Measurements from ENCODE around the gene CRYZL1.
"Not testable (repeated sequence)": the region's sequence is repeated elsewhere in the genome, so short reads cannot be mapped to it uniquely, and the experiment has no call there.

CRYZL1 gene

DNA sequence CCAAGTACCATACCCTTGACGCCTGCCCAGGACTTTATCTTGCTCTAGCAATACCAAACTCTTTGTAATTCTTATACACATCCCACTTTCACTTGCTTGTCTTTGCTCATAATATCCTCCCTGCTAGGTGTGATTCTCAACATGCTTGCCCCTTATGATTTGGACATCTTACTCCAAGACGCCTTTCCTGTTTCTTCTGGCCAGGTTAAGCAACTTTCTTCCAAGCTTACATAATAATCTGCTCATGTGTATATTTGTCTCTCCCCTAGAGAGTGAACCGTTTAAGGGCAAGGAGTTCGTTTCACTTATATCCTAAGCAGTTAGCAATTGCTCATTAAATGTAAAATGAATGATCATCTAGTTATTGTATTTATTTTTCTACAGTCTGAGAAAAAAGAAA lies 21.8 kb downstream of the CRYZL1 start:
- DNase-seq = no peak

DNA sequence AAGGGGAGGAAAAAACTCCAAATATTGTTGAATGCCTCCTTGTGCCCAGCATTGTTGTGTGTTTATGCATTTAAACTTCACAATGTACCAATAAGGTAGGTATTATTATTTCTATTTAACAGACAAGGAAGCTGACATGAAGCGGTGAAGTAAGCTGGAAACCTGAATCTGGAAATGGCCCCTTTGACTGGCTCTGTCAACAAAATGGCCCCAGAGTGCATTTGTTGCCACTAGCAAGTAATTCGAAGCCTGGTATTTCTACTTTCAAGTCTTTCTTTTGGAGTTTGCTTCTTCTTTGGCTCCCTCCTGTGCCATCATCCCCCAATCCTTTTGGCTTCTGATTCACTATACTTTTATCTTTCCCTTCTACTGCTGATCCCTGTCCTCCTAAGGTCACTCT lies 23.1 kb downstream of the CRYZL1 start:
- no peak for DNase-seq

DNA sequence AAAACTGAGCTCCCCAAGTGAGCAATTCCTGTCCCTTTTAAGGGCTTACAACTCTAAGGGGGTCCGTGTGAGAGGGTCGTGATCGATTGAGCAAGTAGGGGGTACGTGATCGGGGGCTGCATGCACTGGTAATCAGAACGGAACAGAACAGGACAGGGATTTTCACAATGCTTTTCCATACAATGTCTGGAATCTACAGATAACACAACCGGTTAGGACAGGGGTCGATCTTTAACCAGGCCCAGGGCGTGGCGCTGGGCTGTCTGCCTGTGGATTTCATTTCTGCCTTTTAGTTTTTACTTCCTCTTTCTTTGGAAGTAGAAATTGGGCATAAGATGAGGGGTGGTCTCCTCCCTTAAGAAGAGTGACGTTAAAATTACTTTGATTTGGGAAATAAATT lies 24.0 kb downstream of the CRYZL1 start:
- not testable (repeated sequence) for DNase-seq

DNA sequence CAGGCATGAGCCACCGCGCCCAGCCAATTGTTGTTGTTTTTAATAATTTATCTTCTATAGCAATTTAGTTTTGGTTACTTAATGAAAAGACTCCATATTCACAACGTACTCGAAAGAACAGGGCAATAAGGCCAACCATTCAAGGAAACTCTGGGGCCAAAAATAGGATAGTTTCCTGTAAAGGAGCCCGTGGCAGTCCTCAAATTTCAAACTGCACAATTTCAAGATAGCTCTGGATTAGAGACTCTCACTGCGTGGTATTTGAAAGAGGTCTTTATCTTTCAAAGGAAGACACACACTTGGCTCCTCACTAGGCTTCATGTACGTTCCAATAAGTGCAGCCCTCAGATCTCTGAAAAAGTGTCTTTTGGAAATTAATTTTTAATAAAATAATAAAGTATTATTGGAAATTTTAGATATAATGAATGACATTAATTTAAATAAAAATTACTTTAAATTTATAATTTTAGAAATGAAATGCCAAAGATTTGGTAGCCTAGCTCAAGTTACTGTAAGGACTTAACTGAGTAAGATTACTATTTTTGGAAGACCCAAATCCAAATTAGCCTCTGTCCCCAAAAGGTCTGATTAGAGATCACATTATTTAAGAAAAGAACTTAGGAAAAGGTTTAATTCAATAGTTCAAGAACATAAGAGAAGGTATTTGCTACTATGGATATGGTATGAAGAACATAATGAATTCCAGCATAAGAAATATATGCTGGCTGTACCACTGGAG lies 30.4 kb downstream of the CRYZL1 start:
- DNase-seq = no peak

DNA sequence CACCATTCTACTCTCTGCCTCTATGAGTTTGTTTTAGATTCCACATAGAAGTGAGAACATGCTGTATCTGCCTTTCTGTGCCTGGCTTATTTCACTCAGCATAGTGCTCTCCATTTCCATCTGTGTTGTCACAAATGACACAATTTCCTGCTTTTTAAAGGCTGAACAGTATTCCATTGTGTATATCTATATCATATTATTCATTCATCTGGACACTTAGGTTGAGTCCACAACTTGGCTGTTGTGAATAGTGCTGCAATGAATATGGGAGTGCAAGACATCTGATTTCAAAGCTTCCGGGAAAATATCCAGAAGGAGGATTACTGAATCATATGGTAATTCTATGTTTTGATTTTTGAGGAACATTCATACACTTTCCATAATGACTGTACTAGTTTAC lies 33.0 kb downstream of the CRYZL1 start:
- no peak for DNase-seq

DNA sequence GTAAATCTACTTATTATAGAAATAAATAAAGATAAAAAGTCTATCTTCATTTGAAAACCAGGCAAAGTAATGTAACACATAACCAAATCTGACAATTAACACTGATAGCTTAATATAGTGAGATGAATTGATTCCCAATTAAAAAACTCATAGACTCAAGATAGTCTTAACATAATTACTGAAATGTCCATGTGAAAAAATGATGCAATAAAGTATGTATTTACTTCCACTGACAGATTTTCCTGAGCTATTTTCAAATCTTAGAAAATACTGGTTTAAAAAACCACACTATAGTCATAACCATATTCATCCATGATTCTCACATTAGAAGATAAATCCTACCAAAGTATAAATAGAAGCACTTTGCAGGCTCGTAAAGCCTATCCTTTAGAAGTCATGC lies 43.5 kb downstream of the CRYZL1 start:
- no peak for DNase-seq

DNA sequence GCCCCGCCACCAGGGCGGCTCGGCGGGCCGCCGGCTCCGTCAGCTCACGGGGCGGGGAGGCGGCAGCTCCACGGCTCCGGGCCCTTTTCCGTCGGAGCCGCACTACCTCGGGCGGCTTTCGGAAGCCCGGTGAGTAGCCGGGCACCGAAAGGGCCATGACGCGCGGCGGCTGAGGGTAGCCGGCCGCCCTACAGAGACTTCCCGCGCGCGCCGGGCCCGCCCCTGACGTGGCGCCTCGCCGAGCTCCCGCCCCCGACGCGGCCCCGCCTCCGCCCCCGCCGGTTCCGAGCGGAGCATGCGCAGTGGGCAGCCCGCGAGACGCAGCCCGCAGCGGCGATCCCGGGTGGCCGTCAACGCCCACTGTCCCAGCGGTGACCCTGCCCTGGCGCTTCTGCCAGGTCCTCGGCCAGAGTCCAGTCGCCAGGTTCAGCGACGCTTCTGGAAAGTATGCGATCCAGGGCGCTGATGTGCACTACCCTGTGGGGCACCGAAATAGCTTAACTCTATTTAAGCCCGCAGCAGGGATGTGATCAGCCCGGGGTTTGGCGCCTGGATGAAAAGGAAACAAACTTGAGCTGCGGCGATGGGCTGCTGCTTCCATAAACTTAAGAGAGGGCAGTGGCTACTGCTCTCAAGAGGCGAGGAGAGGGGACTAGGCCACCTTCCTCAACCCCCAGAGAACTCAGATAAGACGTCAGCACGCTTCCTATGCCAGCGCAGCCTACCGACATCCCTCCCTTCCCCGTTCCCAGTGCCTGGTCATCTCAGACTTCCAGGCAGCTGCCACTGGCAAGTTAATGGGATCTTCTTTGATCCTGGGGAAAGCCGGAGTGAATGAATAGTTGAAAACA lies 52.8 kb downstream of the CRYZL1 start, which contains the start of gene DONSON:
Gene DONSON (minus strand): TSS at position 200 of the 851 bp plus-strand sequence. CDS start 43 bp downstream, at position 157.
- peak; percentile 61 to 86 (median 69) for DNase-seq

DNA sequence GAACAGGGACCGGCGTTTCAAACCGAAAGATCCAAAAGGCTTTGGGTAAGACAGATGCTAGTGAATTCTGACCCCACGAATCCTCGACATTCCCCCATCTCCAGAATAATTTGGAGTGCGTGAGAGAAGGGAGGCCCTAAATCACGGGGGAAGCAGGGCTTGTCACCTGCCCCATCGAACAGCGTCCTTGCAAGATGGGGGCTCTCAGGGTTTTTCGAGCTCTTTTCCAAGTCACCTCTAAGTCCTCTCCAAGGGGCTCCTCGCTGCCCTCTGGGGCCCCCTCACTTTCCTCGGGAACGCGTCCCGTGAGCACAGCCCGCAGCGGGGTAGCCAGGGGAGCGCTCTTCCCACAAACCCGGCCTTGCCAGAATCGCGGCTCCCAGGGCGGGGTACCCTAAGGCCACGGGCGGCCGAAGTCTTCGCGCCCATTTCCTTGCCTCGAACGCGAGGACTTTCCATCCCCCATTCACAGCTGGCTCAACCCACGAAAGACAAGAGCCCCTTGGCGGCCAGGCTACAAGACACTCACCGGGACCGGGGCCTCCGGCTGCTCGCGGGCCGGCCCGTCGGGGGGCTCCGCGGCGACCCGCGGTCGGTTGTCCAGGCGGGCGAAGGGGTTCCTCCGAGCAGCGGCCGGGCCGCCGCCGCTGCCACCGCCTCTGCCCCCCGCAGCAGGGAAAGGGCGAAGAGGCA lies 53.6 kb downstream of the CRYZL1 start:
- no peak for DNase-seq

DNA sequence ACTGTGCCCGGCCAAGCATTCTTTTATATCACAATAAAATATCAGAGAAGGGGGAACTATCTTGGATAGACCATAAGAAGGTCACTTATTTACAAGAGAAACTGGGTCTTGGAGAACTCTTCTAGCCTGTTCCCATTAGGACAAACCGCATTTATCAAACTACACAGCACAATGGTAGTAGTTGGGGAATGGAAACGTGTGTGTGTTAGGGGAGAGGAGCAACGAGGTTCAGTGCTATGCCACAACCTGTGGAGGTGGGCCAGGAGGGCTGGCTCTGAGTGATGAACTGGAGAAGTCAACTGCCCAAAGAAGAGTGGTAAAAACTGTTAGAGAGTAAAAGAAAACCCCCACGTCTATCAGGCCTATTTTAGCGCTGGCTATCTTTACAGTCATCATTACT lies 54.6 kb downstream of the CRYZL1 start:
- no peak for DNase-seq

DNA sequence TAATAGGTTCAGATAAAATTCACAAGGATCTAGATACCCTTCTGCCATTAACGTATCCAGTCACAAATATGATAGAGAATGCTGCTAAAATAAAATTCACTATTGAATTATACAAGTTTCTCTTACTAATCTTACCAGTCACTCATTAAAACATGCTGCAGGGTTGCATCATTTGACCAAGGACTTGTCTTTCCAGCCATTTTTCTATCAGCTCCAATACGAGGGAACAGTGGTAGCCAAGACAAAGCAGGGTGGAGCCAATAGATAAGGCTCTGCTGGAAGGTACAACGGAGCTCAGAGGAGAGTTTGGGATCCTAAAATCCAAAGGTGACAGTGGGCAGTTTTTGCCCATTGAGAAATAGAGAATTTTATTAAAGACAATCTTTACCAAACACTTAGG lies 57.1 kb downstream of the CRYZL1 start:
- DNase-seq = no peak

DNA sequence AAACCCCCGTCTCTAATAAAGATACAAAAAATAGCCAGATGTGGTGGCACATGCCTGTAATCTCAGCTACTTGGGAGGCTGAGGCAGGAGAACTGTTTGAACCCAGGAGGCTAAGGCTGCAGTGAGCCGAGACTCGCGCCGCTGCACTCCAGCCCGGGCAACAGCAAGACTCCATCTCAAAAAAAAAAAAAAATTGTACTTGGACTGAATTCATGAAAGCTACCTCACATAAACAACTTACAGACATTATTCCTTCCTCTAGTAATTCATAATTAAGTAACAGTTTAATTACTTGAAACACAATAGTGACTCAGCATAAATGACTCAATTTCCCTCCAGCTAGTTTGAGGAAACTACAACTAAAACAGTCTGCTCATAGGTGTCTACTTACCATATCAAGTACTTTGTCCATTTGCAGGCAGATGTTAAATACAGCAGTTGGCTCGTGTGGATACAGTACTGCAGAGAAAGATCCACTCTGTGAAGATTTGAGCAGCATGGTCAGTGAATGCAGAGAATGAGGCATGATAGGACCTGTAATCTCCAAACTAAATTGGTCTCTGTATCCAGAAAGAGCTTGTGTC lies 62.5 kb downstream of the CRYZL1 start:
- DNase-seq = no peak

DNA sequence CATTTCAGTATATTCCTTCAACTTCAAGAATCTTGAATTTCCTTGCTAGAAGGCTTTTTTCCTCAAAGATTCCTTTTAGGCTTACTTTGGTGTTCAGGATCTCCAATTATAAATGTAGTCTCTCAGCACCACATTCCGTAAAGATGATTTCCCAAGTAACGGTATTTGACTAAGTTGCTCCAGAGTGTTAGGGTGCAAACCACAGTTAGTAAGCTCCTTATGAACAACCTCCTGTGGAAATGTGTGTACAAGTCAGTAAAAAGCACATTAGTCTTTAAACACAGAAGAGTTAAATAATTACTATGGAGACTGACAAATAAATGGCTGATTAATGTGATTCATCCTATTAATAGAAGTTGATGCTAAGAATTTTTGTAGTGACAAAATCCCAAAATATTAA lies 63.3 kb downstream of the CRYZL1 start:
- DNase-seq = no peak

DNA sequence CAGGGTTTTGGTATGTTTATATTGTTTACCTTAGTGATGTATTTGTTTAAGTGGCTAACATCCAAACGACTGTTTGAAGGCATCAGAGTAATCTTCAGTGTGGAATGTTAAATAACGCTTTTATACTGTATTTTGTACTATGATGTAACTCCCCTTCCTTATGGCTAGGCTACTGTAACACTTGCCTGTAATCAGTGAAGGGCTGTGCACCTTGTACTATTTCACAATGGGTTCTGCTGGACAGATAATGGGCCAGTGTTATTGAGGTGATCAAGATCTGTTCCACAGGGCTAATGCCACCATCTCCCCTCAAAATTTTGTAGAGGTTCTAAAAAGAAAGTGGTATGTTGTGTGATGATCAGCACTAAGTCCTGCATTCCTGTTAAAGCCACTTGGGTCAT lies 64.8 kb downstream of the CRYZL1 start:
- not testable (repeated sequence) for DNase-seq

DNA sequence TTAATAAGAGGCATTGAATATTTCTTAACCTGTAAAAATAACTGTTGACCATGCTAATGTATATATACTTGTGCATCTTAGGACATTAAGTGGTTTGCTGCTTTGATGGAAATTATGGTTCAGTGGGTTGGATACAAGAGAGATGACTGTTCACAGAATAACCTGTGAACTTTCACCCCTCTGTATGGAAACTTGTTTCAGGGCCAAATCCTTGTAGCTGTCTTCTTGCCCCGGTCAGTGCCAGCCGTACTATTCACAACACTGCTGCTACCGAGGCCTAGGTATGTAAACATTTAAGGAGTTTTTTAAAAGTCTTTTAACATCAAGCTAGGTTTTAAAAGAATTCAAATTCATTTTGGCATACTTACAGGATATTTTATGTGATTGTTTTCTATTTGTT lies 69.2 kb downstream of the CRYZL1 start:
- no peak for DNase-seq

DNA sequence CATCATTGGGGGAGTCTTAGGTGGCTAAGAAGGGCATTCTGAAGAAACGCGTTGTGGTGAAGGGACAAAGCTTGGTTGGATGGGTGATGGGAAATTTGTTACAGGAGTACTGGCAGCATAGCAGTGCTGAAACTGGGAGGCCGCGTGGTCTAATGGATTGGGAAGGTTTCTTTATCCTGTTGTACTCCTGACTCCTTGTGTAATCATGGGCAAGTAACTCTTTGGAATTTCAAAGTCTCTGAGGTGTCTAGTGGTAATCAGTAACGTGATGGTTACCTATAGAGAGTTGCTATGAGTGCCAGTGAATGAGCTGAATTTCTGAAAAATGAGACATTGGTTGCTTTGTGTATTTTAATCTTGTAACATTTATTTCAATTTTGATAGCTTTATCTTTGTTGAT lies 71.5 kb downstream of the CRYZL1 start:
- no peak for DNase-seq

DNA sequence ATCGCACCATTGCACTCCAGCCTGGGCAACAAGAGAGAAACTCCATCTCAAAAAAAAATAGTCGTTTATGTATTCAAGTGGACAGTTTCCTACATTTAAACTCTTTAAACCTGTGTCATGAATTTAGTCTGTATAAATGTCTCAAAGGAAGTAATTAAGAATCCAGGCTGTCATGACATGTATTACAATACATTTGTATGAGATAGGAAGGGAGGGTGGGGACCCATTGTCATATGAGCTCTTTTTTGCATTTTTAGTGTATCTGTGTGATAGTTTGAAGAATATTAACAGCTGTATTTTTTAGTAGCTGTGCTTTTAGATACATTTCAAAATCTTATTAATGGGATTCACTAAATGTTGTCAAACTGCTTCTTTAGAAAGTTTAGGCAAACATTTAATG lies 73.1 kb downstream of the CRYZL1 start:
- no peak for DNase-seq

DNA sequence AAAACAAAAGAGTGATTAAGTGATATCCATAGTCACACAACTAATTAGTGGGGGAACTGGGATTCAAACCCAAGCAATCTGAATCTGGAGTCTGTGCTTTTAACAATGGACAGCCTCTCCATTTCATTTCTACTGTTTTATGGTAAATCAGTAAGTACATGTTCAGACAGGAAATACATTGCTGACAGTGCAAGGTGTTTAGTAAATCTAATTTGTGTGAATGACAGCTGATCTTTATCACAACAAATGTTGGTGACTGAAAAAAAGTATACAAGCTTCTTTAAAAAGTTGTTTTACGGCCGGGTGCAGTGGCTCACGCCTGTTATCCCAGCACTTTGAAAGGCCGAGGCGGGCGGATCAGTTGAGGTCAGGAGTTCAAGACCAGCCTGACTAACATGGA lies 73.6 kb downstream of the CRYZL1 start:
- no peak for DNase-seq

DNA sequence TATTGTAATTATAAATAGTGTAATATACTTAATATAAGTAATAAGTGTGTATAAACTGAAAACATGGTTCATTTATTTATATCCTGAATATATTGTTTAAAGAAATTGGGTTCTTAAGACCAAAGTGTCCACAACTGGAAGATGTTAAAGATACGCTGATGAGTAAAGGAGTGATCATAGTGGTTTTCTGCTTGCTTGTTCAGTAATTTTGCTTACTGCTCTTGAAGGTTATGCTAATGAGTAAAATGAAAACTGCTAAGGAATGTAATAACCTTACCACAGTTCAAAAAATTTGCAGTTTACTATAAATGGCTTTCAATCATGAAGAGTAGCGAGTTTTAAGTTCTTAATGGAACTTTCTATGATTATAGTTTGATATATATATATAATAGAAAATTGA lies 75.0 kb downstream of the CRYZL1 start:
- no peak for DNase-seq

DNA sequence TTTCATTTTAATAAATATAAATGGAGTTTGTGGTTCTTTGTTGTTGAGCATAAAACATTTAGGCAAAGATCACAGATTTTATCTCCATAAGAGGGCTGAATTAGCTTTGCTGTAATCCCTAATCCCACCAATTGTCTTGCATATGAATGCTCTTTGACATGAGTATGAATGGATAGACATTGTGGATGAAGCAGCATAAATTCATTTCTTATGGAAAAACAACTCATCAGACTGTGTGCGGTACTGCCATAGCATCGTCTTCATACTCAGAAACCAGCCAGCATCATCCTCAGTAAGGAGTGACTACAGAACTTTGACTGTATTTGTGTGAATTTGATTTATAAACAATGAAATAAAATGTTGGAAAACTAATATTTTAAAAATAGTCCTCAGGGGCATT lies 79.2 kb downstream of the CRYZL1 start:
- DNase-seq = no peak

DNA sequence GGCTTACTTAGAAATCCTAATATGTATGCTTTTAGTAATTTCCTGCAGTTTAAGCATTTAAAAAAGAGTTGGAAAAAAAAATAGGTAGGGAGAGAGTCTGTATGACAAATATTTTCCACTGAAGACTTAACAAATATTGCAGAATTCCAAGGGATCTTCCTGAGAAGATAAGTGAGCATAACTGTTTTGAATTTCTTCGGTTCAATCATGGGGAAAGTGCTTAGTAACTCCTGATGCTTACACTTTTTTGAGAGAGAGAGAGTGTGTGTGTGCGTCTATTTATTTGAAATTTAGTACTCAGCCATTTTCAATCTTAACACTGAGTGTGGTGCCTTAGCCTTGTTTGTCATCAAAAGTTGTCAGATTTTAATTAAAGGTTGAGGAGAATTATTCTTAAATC lies 80.2 kb downstream of the CRYZL1 start:
- no peak for DNase-seq

DNA sequence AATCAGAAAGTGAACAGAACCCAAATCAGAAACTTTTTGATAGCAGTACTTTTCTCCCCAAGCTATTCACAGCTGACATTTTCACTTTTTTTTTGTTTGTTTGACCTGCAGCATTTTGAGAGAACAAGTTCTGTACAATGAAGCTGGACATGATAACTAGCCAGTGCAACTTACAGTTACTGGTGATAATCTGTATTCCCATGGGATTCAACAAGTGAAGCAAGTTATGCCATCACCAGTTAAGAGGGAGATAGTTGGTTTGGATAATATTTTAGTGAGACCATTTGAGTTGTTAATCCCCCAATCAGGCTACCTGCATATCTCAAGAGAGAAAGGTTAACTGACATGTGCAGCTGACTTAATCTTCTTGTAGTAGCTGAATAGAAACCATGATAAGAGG lies 80.6 kb downstream of the CRYZL1 start:
- DNase-seq = no peak

DNA sequence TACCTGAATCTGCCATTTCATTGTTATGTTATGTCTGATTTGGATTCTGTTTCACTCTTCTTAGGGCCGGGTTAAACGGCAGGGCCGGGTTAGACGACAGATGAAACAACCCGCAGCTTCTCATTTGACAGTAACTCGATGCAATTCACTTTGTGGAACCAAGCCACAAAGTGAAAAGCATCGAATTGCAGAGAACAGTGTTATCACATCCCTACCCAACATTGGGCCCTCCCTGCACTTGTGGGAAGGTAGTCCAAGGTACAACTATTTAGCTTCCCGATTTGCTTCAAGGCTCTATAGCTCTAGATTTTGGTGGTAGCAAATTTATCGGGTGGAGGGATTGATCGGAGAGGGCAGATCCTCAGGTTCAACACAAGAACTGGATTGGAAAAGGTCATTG lies 81.7 kb downstream of the CRYZL1 start:
- no peak for DNase-seq

DNA sequence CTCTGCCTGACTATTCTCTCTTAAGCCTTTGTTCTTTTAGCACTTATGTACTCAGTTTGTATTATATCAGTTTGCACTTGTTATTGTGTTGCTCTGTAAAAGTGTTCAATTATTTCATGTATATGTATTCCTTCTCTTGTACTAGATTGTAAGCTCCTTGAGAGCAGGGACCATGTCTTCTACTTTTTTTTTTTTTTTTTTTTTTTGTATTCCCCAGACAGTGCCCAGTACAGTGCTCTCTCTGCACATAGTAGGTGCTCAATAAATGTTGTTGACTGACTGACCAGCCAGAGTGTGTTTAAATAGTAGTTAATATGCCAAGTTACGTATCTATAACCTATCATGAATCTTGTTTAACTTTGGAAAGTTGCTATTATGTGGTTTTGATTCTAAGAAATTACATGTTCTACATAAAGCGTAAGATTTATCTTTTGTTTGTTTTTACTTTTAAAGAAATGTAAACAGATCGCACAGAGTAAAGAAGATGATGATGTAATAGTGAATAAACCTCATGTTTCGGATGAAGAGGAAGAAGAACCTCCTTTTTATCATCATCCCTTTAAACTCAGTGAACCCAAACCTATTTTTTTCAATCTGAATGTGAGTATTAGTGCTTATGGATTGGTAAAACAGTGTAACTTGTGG lies 82.6 kb downstream of the CRYZL1 start:
- DNase-seq = no peak

Measured in activated naive CD4-positive, alpha-beta T cell (primary cell).